H9 (cell line): Measurements from ENCODE around the gene FAP. TPM values are rescaled to one million over a fixed set of nuclear protein-coding genes. Genes with fewer than 3 reads are reported as not detected.

Experiments
- DNase-seq: peaks from one replicate; pipeline ENCODE4 v3.0.0-alpha.2; 2017
- H2AFZ ChIP-seq: one replicate; pipeline ENCODE4 v1.6.1; 2013; ENCODE audit warnings: mild to moderate bottlenecking, low read length, control low read depth, moderate library complexity
- H2AK5ac ChIP-seq: 2 replicates; pipeline ENCODE4 v1.6.1; 2013; ENCODE audit warnings: low read length, control low read depth, mixed read lengths; ENCODE audit not compliant: insufficient read length
- H2BK120ac ChIP-seq: one replicate; pipeline ENCODE4 v1.6.1; 2013; ENCODE audit warnings: low read depth, mild to moderate bottlenecking, low read length, control low read depth, inconsistent platforms; ENCODE audit not compliant: poor library complexity, severe bottlenecking
- H2BK12ac ChIP-seq: 2 replicates; pipeline ENCODE4 v1.6.1; 2013; ENCODE audit warnings: low read length, control low read depth, mixed read lengths, low read depth; ENCODE audit not compliant: insufficient read length
- H2BK15ac ChIP-seq: 2 replicates; pipeline ENCODE4 v1.6.1; 2013; ENCODE audit warnings: low read depth, low read length, control low read depth
- H2BK20ac ChIP-seq: one replicate; pipeline ENCODE4 v1.6.1; 2013; ENCODE audit warnings: low read depth, mild to moderate bottlenecking, low read length, control low read depth, inconsistent platforms; ENCODE audit not compliant: poor library complexity, severe bottlenecking
- H2BK5ac ChIP-seq: 2 replicates; pipeline ENCODE4 v1.6.1; 2013; ENCODE audit warnings: low read length, control low read depth, mixed read lengths; ENCODE audit not compliant: insufficient read length
- H3K14ac ChIP-seq: 2 replicates; pipeline ENCODE4 v1.6.1; 2013; ENCODE audit warnings: low read length, control low read depth; ENCODE audit not compliant: insufficient read depth
- H3K18ac ChIP-seq: 2 replicates; pipeline ENCODE4 v1.6.1; 2013; ENCODE audit warnings: low read depth, mild to moderate bottlenecking, mixed read lengths, low read length, control low read depth; ENCODE audit not compliant: insufficient read length
- H3K23ac ChIP-seq: 2 replicates; pipeline ENCODE4 v1.6.1; 2013; ENCODE audit warnings: low read length, control low read depth, mixed read lengths, low read depth; ENCODE audit not compliant: insufficient read length
- H3K23me2 ChIP-seq: 2 replicates; pipeline ENCODE4 v1.6.1; 2013; ENCODE audit warnings: low read depth, mild to moderate bottlenecking, mixed read lengths, low read length, control low read depth; ENCODE audit not compliant: insufficient read length, poor library complexity, severe bottlenecking
- H3K27ac ChIP-seq: 2 replicates; pipeline ENCODE4 v1.5.1; 2013; ENCODE audit warnings: low read length, control low read depth, mixed read lengths, low read depth; ENCODE audit not compliant: insufficient read length
- H3K27me3 ChIP-seq: 2 replicates; pipeline ENCODE4 v1.6.1; 2013; ENCODE audit warnings: low read length, control low read depth, inconsistent platforms; ENCODE audit not compliant: insufficient read depth
- H3K4ac ChIP-seq: 2 replicates; pipeline ENCODE4 v1.6.1; 2013; ENCODE audit warnings: low read depth, mild to moderate bottlenecking, control low read depth, inconsistent platforms, low read length, moderate library complexity
- H3K4me1 ChIP-seq: 2 replicates; pipeline ENCODE4 v1.6.1; 2013; ENCODE audit warnings: low read length, control low read depth, inconsistent platforms; ENCODE audit not compliant: insufficient read depth
- H3K4me2 ChIP-seq: 2 replicates; pipeline ENCODE4 v1.6.1; 2013; ENCODE audit warnings: low read length, control low read depth, mixed read lengths; ENCODE audit not compliant: insufficient read length, insufficient read depth
- H3K56ac ChIP-seq: 2 replicates; pipeline ENCODE4 v1.6.1; 2013; ENCODE audit warnings: low read depth, mild to moderate bottlenecking, mixed read lengths, low read length, control low read depth; ENCODE audit not compliant: insufficient read length
- H3K79me1 ChIP-seq: 2 replicates; pipeline ENCODE4 v1.6.1; 2013; ENCODE audit warnings: low read depth, mild to moderate bottlenecking, moderate library complexity, low read length, control low read depth, inconsistent platforms; ENCODE audit not compliant: insufficient read depth, poor library complexity, severe bottlenecking
- H3K79me2 ChIP-seq: 2 replicates; pipeline ENCODE4 v1.6.1; 2013; ENCODE audit warnings: low read length, control low read depth, inconsistent platforms; ENCODE audit not compliant: insufficient read depth
- H3K9ac ChIP-seq: 2 replicates; pipeline ENCODE4 v1.6.1; 2013; ENCODE audit warnings: low read length, control low read depth, mixed read lengths; ENCODE audit not compliant: insufficient read length; ENCODE audit errors: extremely low read depth
- H3K9me3 ChIP-seq: one replicate; pipeline ENCODE4 v1.6.1; 2013; ENCODE audit warnings: low read depth, low read length, inconsistent platforms; ENCODE audit not compliant: control insufficient read depth
- H3T11ph ChIP-seq: one replicate; pipeline ENCODE4 v1.6.1; 2013; ENCODE audit warnings: mild to moderate bottlenecking, low read length, control low read depth, inconsistent platforms
- H4K20me1 ChIP-seq: one replicate; pipeline ENCODE4 v1.6.1; 2013; ENCODE audit not compliant: control insufficient read depth, insufficient read length, insufficient read depth
- H4K5ac ChIP-seq: 2 replicates; pipeline ENCODE4 v1.6.1; 2013; ENCODE audit warnings: low read depth, mild to moderate bottlenecking, mixed read lengths, low read length, control low read depth; ENCODE audit not compliant: insufficient read length
- H4K8ac ChIP-seq: replicated peaks from 2 replicates; pipeline ENCODE4 v1.6.1; 2013; ENCODE audit warnings: low read length, control low read depth, mixed read lengths, low read depth; ENCODE audit not compliant: insufficient read length
- H4K91ac ChIP-seq: 2 replicates; pipeline ENCODE4 v1.6.1; 2013; ENCODE audit warnings: low read depth, mild to moderate bottlenecking, moderate library complexity, mixed read lengths, low read length, control low read depth; ENCODE audit not compliant: insufficient read length
- H3K27ac Mint-ChIP-seq, 3 experiments: 2 replicates in 2 of 3; 3 replicates in 1 of 3; pipeline ENCODE4 v1.8.0; 2020 to 2021; ENCODE audit warnings: mixed read lengths in 3 of 3, mild to moderate bottlenecking in 1 of 3, moderate library complexity in 1 of 3
- H3K27me3 Mint-ChIP-seq: 2 replicates; pipeline ENCODE4 v1.8.0; 2021; ENCODE audit warnings: low read depth, mild to moderate bottlenecking, moderate library complexity, mixed read lengths
- H3K36me3 Mint-ChIP-seq, 3 experiments: 2 replicates in 2 of 3; 3 replicates in 1 of 3; pipeline ENCODE4 v1.8.0; 2020 to 2021; ENCODE audit warnings: low read depth in 3 of 3, mixed read lengths in 3 of 3; ENCODE audit not compliant: insufficient read depth in 1 of 3
- H3K4me1 Mint-ChIP-seq, 2 experiments: 2 replicates each; pipeline ENCODE4 v1.8.0; 2020; ENCODE audit warnings: mixed read lengths in 2 of 2
- H3K4me3 Mint-ChIP-seq, 2 experiments: 2 replicates in 1 of 2; 3 replicates in 1 of 2; pipeline ENCODE4 v1.8.0; 2020 to 2021; ENCODE audit warnings: mild to moderate bottlenecking in 2 of 2, mixed read lengths in 2 of 2, moderate library complexity in 1 of 2
- H3K9me3 Mint-ChIP-seq, 2 experiments: 2 replicates in 1 of 2; 3 replicates in 1 of 2; pipeline ENCODE4 v1.8.0; 2020; ENCODE audit warnings: mild to moderate bottlenecking in 2 of 2, mixed read lengths in 2 of 2, moderate library complexity in 1 of 2
- WGBS: extraction: QIAGEN DNeasy Blood & Tissue Kit; methylation state at CpG from one replicate; pipeline ENCODE4 v1.1.7; 2013; ENCODE audit warnings: missing lambda C conversion rate, low lambda C conversion rate, mixed read lengths; ENCODE audit not compliant: insufficient read length; ENCODE audit errors: extremely low coverage; 5-methylcytosine and 5-hydroxymethylcytosine counted together
- total RNA-seq: library from RNA; stranded (reverse); gene quantifications from 2 replicates; pipeline ENCODE4 v1.2.1, GENCODE V29; 2021
- TF ChIP-seq, protein P1 (sequence below): fragments of 200-600 bp; sonication (generic); conservative IDR thresholded peaks from 3 replicates; pipeline ENCODE4 v1.8.0; 2021; ENCODE audit warnings: antibody characterized with exemption, mild to moderate bottlenecking

Gene FAP
- total RNA-seq, 1 experiment from 2014 or later = not detected

- H3K36me3 Mint-ChIP-seq = no peaks in the 10 kb centered on the region
- no peak overlapping the region for H2BK5ac ChIP-seq
- H3K79me2 ChIP-seq = no peaks in the 10 kb centered on the region
- no peak overlapping the region for H3K23ac ChIP-seq
- H3K27ac Mint-ChIP-seq = no peak overlapping the region
- no peaks in the 10 kb centered on the region for H3K9me3 Mint-ChIP-seq
- H3K4me3 Mint-ChIP-seq = no peak overlapping the region
- no peak overlapping the region for H2BK15ac ChIP-seq
- peaks cover 5 to 10% of the 10 kb centered on the region in 2 experiments; a peak in 2 of 4 replicates for H3K4me1 Mint-ChIP-seq
- no peak overlapping the region for H2BK12ac ChIP-seq
- H2BK20ac ChIP-seq = no peak overlapping the region
- no peak overlapping the region for H4K8ac ChIP-seq
- H3K14ac ChIP-seq = no peak overlapping the region
- H3K18ac ChIP-seq = no peak overlapping the region
- no peaks in the 10 kb centered on the region for H3K23me2 ChIP-seq
- H3K4me2 ChIP-seq = no peak overlapping the region
- no peak overlapping the region for H2BK120ac ChIP-seq
- H3K4me1 ChIP-seq = peaks cover 3% of the 10 kb centered on the region; the same call in 1 of the 2 replicates
- no peak overlapping the region for H2AFZ ChIP-seq
- no peaks in the 10 kb centered on the region for H3K27me3 ChIP-seq
- H4K91ac ChIP-seq = no peak overlapping the region
- H3K79me1 ChIP-seq = no peaks in the 10 kb centered on the region
- TF ChIP-seq, protein P1, sequence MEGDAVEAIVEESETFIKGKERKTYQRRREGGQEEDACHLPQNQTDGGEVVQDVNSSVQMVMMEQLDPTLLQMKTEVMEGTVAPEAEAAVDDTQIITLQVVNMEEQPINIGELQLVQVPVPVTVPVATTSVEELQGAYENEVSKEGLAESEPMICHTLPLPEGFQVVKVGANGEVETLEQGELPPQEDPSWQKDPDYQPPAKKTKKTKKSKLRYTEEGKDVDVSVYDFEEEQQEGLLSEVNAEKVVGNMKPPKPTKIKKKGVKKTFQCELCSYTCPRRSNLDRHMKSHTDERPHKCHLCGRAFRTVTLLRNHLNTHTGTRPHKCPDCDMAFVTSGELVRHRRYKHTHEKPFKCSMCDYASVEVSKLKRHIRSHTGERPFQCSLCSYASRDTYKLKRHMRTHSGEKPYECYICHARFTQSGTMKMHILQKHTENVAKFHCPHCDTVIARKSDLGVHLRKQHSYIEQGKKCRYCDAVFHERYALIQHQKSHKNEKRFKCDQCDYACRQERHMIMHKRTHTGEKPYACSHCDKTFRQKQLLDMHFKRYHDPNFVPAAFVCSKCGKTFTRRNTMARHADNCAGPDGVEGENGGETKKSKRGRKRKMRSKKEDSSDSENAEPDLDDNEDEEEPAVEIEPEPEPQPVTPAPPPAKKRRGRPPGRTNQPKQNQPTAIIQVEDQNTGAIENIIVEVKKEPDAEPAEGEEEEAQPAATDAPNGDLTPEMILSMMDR = no peak
- H2AK5ac ChIP-seq = no peak overlapping the region
- H3T11ph ChIP-seq = no peak overlapping the region
- no peak overlapping the region for H3K56ac ChIP-seq
- no peak overlapping the region for H3K4ac ChIP-seq
- no peak for DNase-seq
- H3K9me3 ChIP-seq = no peaks in the 10 kb centered on the region
- H4K20me1 ChIP-seq = no peaks in the 10 kb centered on the region
- H3K9ac ChIP-seq = no peak overlapping the region
- WGBS = no CpG with 5 or more reads among the region's 3 CpGs
- no peak overlapping the region for H4K5ac ChIP-seq
- peaks cover 11% of the 10 kb centered on the region for H3K27me3 Mint-ChIP-seq
- no peak overlapping the region for H3K27ac ChIP-seq
These were observed 94.3 kb downstream of the FAP start for GRCh38 chr2:162148956-162149355.
